ENCODE measurements around the gene VAV3. TPM values are rescaled to one million over a fixed set of nuclear protein-coding genes. Genes with fewer than 3 reads are reported as not detected.

The VAV3 gene, protein sequence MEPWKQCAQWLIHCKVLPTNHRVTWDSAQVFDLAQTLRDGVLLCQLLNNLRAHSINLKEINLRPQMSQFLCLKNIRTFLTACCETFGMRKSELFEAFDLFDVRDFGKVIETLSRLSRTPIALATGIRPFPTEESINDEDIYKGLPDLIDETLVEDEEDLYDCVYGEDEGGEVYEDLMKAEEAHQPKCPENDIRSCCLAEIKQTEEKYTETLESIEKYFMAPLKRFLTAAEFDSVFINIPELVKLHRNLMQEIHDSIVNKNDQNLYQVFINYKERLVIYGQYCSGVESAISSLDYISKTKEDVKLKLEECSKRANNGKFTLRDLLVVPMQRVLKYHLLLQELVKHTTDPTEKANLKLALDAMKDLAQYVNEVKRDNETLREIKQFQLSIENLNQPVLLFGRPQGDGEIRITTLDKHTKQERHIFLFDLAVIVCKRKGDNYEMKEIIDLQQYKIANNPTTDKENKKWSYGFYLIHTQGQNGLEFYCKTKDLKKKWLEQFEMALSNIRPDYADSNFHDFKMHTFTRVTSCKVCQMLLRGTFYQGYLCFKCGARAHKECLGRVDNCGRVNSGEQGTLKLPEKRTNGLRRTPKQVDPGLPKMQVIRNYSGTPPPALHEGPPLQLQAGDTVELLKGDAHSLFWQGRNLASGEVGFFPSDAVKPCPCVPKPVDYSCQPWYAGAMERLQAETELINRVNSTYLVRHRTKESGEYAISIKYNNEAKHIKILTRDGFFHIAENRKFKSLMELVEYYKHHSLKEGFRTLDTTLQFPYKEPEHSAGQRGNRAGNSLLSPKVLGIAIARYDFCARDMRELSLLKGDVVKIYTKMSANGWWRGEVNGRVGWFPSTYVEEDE
- 22.1 TPM for total RNA-seq

DNA sequence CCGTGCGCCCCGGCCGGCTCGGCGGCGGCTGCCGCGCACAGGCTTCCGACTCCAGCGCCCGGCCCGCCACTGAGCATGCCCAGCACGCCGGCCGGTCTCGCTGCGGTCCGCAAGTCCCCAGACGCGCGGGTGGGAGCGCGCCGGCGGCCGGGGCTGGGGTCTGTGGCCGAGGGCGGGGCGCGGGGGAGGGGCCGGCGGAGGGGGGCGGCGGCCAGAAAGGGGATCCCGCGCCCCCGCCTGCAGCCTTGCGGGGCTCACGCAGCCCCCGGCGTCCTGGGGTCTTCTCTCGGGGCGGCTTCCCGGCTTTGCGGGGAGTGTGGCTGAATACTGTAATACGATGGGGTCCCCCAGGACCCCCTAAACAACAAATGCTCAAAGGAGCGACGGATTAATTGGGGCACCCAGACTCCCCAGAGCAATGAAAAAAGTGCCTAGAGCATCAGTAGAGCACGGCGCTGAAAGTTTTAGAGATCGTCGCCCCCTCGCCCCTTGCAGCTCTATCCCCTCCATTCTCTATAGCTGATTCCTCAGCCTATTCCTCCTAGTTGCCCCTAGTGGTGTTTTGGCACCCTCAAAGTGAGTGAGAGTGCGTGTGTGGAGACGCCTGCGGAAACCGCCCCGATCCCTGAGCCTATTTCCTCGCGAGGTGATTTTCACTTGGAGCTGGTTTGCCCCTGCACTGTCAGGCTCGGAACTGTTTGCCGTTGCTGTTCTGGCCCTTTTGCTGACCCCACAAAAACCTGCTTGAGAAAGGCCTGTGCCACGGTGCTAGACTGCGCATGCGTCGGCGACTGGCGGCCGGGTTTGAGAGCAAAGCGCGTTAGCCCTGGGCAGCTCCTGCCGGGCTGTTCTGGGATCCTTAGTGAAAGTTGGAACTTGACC is at the start of gene VAV3:
VAV3 (minus strand) TSS at position 71 of the 882 bp plus-strand sequence. CDS start 311 bp downstream, outside the sequence.

Other genes with a start within 250 kb of the VAV3 start
- gene SLC25A24, start 235.2 kb upstream of the VAV3 start, total RNA-seq = 54.3 TPM